Measurements from ENCODE around the gene ST3GAL4. TPM values are rescaled to one million over a fixed set of nuclear protein-coding genes. Genes with fewer than 3 reads are reported as not detected.
A peak's percentile ranks its signal among the peaks of the same experiment; 100 is the strongest.
"Not testable (repeated sequence)": the region's sequence is repeated elsewhere in the genome, so short reads cannot be mapped to it uniquely, and the experiment has no call there.

ST3GAL4 gene
- total and polyA plus RNA-seq, 2 of the 8 experiments (the other 6 are each of a cell fraction or from before 2014, with no cell fraction given), result 15.6 to 20.0 TPM

DNA sequence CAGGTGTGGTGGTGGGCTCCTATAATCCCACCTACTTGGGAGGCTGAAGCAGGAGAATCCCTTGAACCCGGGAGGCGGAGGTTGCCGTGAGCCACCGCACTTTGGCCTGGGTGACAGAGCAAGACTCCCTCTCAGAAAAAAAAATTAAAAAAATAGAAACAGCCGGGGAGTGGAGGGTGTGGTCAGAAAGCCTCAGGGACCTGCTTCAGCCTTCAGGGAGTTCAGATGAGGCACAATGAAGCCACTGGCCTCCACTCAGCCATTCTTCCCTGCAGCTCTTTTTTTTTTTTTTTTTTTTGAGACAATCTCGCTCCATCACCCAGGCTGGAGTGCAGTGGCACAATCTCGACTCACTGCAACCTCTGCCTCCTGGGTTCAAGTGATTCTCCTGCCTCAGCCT, 8.5 kb upstream of the ST3GAL4 start:
- H2BK12ac ChIP-seq (ENCODE audit: low read depth, low read length); H2AFZ ChIP-seq (ENCODE audit: low read length); H4K91ac ChIP-seq (replicated peaks; ENCODE audit: insufficient read length, low read length); DNase-seq (ENCODE audit: low read depth in 1 of 2, low spot score in 2 of 2); H2BK20ac ChIP-seq (ENCODE audit: low read length); H4K8ac ChIP-seq (ENCODE audit: extremely low read depth, insufficient read depth, low read length); H3K79me1 ChIP-seq (ENCODE audit: low read depth, low read length); H3K23me2 ChIP-seq (ENCODE audit: low read depth, low read length); H3K9me3 ChIP-seq (ENCODE audit: insufficient read depth in 2 of 2, low read depth in 1 of 2, low read length in 1 of 2); H4K20me1 ChIP-seq (replicated peaks in 1 of 2; ENCODE audit: control insufficient read depth in 1 of 2, insufficient read depth in 2 of 2, low read length in 2 of 2); H3K56ac ChIP-seq (replicated peaks; ENCODE audit: insufficient read length, low read depth, low read length); H3K23ac ChIP-seq (ENCODE audit: insufficient read length); H3K27ac ChIP-seq (ENCODE audit: low read depth, low read length); CTCF ChIA-PET (ENCODE audit: partially characterized antibody); H2BK5ac ChIP-seq (ENCODE audit: low read depth, low read length); H3K14ac ChIP-seq (ENCODE audit: insufficient read length); H3K18ac ChIP-seq (ENCODE audit: extremely low read depth, low read length); H3K4ac ChIP-seq (replicated peaks; ENCODE audit: insufficient read length, low read depth, low read length); H3K4me3 ChIP-seq (ENCODE audit: extremely low read depth in 1 of 4, insufficient read depth in 2 of 4, low read depth in 3 of 4, low read length in 4 of 4); H2BK15ac ChIP-seq (ENCODE audit: low read length); FAIRE-seq; H3K9ac ChIP-seq (replicated peaks in 1 of 4; ENCODE audit: extremely low read depth in 1 of 4, low read depth in 3 of 4, low read length in 3 of 4); H3K27me3 ChIP-seq (replicated peaks in 1 of 4; ENCODE audit: control insufficient read depth in 3 of 4, extremely low read depth in 1 of 4, insufficient read depth in 3 of 4, low read length in 3 of 4); H3K79me2 ChIP-seq (ENCODE audit: control insufficient read depth in 1 of 2, insufficient read depth in 2 of 2, low read length in 2 of 2); H2AK5ac ChIP-seq (ENCODE audit: low read depth, low read length); H2BK120ac ChIP-seq (replicated peaks; ENCODE audit: low read depth, low read length); H4K5ac ChIP-seq (ENCODE audit: insufficient read length, low read depth, low read length): not testable (repeated sequence)
- 82% methylated on average over 6 of the region's 7 CpGs; no CpG with 5 or more reads in 1 of the 2 experiments for whole genome bisulfite sequencing, 2 experiments (ENCODE audit: extremely low coverage in 1 of 2, insufficient coverage in 1 of 2, insufficient read length in 1 of 2, insufficient replicate concordance in 2 of 2, low coverage in 1 of 2, low lambda C conversion rate in 2 of 2, missing lambda C conversion rate in 1 of 2)
- POLR2A ChIA-PET (ENCODE audit: partially characterized antibody), result interaction anchor here (1.6 kb wide), 1 partner anchor 11 kb away, joined by 8 read pairs; no protein-coding TSS in a partner anchor
- H3K36me3 ChIP-seq (ENCODE audit: control insufficient read depth in 2 of 4, insufficient read depth in 4 of 4, low read length in 3 of 4), result peaks cover 0 to 11% (median 3%) of the 10 kb centered on the region in 4 experiments; a peak in 5 of 8 replicates
- 0 out of 4 replicates have a peak overlapping the region, but pooled peaks of 1 of the 2 experiments have one; percentile 8 for H3K4me2 ChIP-seq (ENCODE audit: insufficient read depth in 1 of 2, low read depth in 2 of 2, low read length in 2 of 2)
- H3K4me1 ChIP-seq (replicated peaks in 1 of 4; ENCODE audit: control insufficient read depth in 3 of 4, insufficient read depth in 4 of 4, low read length in 3 of 4), result peaks cover 0 to 14% (median 6%) of the 10 kb centered on the region in 4 experiments; a peak in 4 of 7 replicates
